NCI-H2171 treated with DMSO at 0.1 percent for 48 hours (cell line): Measurements from ENCODE around the gene PPM1F.

Source experiments
- DNase-seq: peaks from one replicate; lab custom pipeline; 2025; lab: John Stamatoyannopoulos, UW

PPM1F gene

DNA sequence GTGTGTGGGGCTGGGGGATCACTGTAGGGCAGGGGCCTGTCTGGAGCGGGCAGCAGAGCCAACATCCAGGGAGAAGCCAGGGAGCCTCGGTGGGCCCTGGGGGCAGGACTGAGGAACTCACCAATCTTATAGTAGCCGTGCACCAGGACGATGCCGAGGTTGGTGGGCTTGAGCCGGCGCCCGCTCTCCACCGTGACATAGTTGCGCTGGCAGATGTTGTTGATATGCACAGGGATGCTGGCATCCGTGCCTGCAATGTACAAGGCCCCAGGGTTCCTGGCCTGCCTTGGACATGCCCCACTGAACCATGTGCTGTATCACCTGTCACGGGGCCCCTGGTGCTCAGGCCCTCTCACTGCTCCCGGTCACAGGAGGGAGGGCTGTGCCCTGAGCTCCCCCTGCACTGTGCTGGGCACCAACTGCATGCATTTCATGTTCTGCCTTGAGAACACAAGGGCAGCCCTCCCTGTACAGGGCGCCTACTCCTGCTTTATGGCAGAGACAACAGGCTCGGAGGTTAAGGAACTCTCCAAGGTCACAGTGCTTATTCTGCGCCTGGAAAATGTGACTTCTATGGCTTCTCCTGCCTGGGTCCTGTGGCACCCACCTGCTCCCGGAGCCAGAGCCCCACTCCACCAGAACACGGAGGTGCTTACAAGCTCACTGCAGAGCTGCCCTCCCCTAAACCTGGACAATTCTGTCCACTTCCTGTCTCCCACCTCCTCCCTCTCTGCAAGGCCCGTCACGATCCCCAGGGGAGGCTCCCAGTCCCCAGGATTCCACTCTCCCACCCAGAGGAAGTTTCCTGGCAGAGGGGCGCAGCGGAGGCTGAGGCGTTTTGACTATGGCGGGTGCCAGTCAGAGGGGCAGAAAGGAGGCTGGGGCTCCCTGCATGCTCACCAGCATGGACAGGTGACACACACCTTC lies 7.8 kb upstream of the PPM1F start:
- DNase-seq: no peak

DNA sequence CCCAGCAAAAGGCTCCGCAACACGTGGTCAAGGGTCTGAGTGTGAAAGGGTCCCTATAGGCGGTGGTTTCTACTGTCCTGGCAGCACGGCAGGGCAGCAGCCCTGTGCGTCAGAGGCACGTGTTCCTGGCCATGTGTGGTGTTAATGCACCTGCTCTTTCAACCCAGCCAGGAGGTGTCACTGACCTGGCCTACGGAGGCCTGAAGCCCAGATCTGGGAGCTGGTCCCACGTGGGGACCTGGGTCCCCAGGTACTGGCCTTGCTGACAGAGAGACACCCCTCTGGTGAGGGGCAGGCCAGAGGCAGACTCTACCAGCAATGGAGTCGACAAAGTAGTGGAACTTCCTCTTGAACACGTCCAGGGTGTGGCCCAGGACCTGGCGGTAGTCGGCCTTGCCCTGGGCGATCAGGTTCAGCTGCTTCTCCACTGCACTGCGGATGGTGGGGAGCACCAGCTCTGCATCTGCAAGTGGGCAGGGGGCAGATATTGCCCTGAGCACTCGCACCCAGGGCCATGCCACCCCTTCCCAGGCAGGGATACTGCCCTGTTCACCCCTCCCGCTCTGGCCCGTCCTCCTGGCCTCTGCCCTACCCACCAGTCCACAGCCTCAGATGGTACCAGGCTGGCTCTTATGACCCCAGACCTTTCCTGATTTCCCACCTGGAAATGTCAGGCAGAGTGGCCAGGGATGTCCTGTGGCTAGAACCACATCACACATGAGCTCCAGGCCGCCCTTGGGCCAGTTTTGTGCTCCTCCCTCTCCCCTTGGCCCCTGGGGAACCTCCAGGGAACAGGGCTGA lies 6.8 kb upstream of the PPM1F start:
- no peak for DNase-seq

- DNase-seq: no peak
Observed at GRCh38 chr22:21958360-21959273, 6.0 kb upstream of the PPM1F start.

- DNase-seq: no peak
Observed at GRCh38 chr22:21951931-21952465, 650 bp downstream of the PPM1F start.

- no peak for DNase-seq
Observed at GRCh38 chr22:21951062-21951461, 1.6 kb downstream of the PPM1F start.

DNA sequence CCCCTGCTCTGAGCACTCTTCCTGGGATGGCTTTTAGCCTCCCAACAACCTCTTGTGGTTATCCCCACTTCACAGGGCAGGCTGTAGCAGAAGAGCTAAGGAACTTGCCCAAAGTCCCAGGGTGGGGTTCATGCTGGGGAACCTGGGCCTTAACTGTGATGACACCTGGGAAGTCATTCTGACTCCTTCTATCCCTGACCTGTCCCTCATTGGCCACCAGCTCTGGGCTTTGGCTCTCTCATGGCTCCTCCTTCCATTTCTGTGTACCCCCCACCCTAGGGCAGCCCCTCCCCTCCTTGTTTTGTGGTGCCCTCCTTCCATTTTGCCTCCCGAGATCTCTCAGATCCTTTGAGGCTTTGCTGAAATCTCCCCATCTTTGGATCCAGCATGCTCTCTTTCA lies 2.7 kb downstream of the PPM1F start:
- DNase-seq: no peak

GRCh38 chr22:21949569-21949918 lies 3.1 kb downstream of the PPM1F start:
- DNase-seq: no peak

DNA sequence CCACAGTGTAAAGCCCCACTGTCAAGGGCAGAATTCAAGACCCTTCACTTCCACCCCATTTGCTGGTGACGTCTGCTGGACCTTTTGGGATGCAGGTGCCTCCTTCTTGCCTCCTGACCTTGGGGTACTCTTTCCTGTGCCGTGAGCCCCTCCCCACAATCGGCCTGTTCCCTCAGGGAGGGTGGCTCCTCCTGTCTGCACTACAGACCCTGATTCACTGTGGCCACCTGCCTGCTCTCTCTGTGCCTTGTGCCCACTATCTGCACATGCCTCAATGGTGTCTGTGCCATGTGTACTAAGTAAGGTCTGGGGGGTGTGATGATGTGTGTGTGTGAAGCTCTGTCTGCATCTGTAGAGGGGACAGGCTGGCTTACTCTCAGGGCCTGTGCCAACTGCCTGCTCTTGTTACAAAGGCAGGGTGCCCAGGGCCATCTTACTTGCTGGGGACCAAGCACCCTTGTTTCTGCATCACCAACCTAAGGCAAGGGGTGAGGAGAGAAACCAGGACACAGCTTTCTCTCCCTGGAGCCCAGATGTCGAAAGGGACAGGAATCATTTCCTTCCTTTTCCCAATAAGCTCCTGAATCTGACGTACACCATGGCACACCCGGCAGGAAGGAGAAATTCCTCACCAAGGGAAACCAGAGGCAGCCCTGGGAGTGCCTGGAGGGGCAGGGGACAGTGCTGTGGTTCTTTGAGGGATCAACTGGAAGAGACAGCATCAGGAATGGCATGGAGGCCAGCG lies 3.7 kb downstream of the PPM1F start:
- DNase-seq: no peak

- DNase-seq: no peak
Observed at GRCh38 chr22:21948390-21948789, 4.3 kb downstream of the PPM1F start.

GRCh38 chr22:21947040-21948014 lies 5.3 kb downstream of the PPM1F start:
- peak; percentile 29 for DNase-seq

DNA sequence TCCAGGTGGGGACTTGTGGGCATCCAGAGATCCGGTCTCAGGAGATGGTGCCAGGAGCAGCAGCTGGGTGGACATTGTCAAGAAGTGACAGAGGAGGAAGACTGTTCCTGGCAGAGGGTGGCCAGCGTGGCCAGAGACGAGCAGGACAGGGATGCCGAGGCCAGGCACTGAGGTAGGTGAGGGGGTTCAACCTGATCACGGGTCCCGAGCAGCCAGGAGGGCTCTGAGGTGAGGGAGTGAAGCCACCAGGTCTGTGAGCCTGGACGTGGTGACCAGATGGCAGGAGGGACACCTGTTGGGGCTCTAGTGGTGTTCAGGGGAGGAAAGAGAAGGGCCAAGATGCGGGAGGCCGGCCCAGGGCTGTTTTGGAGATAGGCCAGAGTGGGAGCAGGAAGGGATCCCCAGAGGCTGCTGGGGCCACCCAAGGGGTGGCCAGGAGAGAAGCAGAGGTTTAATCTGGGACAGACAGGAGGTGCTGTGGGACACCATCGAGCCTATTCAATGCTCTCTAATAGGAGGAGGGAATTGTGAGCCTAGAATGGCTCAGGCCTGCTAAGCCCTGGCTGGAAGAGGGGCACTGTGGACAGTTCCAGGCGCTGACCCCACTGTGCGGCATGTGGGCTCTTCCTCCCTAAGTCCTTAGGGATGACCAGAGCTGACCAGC lies 6.3 kb downstream of the PPM1F start:
- DNase-seq: no peak

DNA sequence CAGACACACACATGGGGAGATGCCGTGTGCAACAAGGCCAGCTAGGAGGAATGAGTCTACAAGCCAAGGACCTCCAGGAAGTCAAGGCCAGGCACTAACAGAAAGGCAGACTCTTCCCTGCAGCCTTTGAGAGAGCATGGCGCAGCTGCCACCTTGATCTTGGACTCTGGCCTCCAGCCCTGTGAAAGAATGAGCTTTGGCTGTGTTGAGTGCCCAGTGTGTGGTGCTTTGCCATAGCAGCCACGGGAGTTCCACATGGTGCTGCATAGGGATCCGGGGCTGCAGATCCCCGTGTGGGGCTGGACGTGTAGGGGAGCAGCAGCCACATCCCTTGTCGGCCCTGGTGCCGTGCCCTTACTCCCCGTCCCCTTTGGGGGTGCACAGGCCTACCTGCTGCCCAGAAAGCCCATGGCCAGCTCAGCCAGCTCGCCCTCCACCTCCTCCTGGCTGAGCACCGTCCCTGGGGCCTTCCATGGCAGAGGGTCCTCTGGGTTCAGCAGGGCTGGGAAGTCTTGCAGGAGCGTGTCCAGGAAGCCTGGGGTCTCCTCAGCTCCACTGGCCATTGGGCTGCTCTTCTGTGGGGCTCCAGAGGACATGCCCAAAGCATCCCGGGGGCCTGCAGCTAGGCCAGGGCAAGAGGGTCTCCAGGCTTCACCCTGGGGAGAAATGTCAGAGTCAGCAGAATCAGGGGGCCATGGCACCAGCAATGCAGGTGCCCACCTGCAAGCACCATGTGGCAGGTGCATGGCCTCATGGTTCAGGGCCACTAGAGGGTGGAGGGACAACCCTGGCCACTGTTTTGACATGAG lies 7.0 kb downstream of the PPM1F start:
- no peak for DNase-seq

GRCh38 chr22:21944871-21945270 lies 7.8 kb downstream of the PPM1F start:
- DNase-seq: no peak

GRCh38 chr22:21943571-21944448 lies 8.8 kb downstream of the PPM1F start:
- DNase-seq: no peak

GRCh38 chr22:21942407-21943343 lies 10.0 kb downstream of the PPM1F start:
- DNase-seq: peak; percentile 52

DNA sequence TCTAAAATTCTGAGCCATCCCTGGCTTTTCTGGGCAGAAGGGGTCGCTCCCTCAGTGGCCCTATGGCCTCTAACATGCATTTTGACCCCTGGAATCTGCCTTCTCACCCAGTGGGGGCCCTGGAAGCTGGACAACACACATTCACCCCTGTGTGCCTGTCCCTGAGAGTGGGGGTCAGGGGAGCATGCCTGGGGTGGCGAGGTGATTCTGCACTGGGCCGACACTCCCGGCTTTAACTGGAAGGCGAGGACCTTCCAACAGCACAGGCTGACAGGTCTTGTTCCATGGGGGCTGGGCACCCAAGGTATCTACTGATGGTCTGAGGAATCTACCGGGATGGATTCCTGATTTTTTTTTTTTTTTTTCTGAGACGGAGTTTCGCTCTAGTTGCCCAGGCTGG lies 10.7 kb downstream of the PPM1F start:
- DNase-seq: no peak
